Muscle layer of colon (tissue), 2 donors: ENCODE data around the gene EXOSC10.
"Not testable (repeated sequence)": the region's sequence is repeated elsewhere in the genome, so short reads cannot be mapped to it uniquely, and the experiment has no call there.

Experiments used
- H3K27ac ChIP-seq: one replicate; pipeline ENCODE4 v1.7.0; 2013; ENCODE audit warnings: low read depth, mild to moderate bottlenecking, low read length, moderate library complexity
- H3K27me3 ChIP-seq, 2 donors: one replicate each; pipeline ENCODE4 v1.7.0; 2013; ENCODE audit warnings: low read length in 2 of 2, mild to moderate bottlenecking in 2 of 2; ENCODE audit not compliant: insufficient read depth in 2 of 2, control insufficient read depth in 1 of 2
- H3K36me3 ChIP-seq: one replicate; pipeline ENCODE4 v1.7.0; 2013; ENCODE audit warnings: mild to moderate bottlenecking, low read length; ENCODE audit not compliant: insufficient read depth
- H3K4me1 ChIP-seq: one replicate; pipeline ENCODE4 v1.7.0; 2013; ENCODE audit warnings: mild to moderate bottlenecking, low read length; ENCODE audit not compliant: insufficient read depth
- H3K4me3 ChIP-seq, 2 donors: one replicate each; pipeline ENCODE4 v1.7.0; 2013; ENCODE audit warnings: low read length in 2 of 2, low read depth in 1 of 2, mild to moderate bottlenecking in 1 of 2, moderate library complexity in 1 of 2
- H3K9ac ChIP-seq: one replicate; pipeline ENCODE4 v1.7.0; 2013; ENCODE audit warnings: low read length
- H3K9me3 ChIP-seq: one replicate; pipeline ENCODE4 v1.7.0; 2013; ENCODE audit warnings: mild to moderate bottlenecking, low read length
- donor health status: abdominal sarcoma.
- donor health status: Adenocarcinoma of cecum.

Gene EXOSC10

DNA sequence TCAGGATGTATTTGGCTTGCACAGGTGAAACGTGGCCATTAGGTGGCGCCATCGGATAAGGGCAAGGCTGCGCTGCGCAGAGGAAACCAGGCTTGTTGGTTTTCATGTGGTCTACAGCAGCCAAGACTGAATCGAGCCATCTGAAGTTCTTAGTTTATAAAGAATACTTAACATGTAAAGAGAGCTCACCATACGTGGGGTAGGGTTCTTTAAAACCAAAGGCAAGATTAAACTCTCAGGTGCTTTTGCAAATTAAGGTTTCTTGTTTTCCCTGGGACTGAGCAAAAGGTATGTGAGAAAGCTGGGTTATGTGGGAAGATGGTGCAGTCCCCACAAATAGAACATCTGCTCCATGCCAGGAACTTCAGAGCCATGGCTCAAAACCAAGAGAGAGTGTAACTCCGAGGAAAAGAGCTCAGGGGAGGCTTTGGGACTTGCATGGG lies 61.9 kb downstream of the EXOSC10 start:
- H3K27ac ChIP-seq = no peak overlapping the region
- H3K27me3 ChIP-seq = no peaks in the 10 kb centered on the region
- peak overlapping the region in 1 of 2 donors; percentile 32 for H3K4me3 ChIP-seq
- H3K4me1 ChIP-seq = peaks cover 12% of the 10 kb centered on the region
- no peaks in the 10 kb centered on the region for H3K9me3 ChIP-seq
- no peak overlapping the region for H3K9ac ChIP-seq
- no peaks in the 10 kb centered on the region for H3K36me3 ChIP-seq

GRCh38 chr1:11037019-11037739 lies 62.5 kb downstream of the EXOSC10 start:
- not testable (repeated sequence) for H3K9ac ChIP-seq, H3K4me3 ChIP-seq, H3K27ac ChIP-seq, H3K27me3 ChIP-seq, H3K9me3 ChIP-seq, H3K36me3 ChIP-seq
- H3K4me1 ChIP-seq = peaks cover 12% of the 10 kb centered on the region

DNA sequence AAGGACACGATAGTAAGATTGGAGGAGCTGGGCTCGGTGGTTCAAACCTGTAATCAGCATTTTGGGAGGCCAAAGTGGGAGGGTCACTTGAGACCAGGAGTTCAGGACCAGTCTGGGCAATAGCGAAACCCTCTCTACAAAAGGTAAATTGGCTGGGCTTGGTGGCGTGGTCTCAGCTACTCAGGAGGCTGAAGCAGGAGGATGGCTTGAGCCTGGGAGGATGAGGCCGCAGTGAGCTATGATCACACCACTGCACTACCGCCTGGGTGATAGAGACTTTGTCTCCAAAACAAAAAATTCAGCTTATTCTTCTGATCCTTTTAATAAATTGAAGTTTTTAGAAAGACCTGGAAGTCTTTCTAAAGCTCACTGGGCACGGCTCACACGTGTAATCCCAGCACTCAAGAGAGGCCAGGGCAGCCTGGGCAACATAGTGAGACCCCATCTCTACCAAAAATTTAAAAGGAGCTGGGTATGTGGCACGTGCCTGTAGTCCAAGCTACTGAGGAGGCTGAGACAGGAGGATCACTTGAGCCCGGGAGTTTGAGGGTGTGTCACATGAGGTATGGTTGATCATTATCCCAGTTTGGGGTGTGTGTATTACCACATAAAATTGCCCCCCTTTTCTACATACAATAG lies 67.9 kb downstream of the EXOSC10 start:
- Histone ChIP-seq H3K27me3 (no peaks in the 10 kb centered on the region), H3K9ac (no peak overlapping the region), H3K4me1 (no peaks in the 10 kb centered on the region), H3K4me3 (no peak overlapping the region), H3K27ac (no peak overlapping the region), H3K36me3 (peaks cover 10% of the 10 kb centered on the region), H3K9me3 (no peaks in the 10 kb centered on the region)

DNA sequence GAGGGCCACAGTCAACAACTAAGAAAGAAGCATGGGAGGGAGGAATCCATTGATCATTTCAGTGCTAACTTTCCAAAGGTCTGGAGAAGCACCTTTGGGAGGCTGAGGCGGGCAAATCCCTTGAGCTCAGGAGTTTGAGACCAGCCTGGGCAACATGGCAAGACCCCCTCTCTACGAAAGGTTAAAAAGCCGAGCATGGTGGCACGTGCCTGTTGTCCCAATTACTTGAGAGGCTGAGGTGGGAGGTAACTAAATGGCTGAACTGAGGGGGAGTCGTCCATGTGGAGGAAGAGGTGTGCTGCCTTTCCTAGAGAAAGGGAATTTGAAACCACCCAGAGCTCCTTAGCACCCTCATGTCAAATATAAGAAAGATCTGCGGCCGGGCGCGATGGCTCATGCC lies 68.8 kb downstream of the EXOSC10 start:
- Histone ChIP-seq H3K27ac (no peak overlapping the region), H3K9me3 (no peaks in the 10 kb centered on the region), H3K9ac (no peak overlapping the region), H3K4me3 (no peak overlapping the region), H3K27me3 (no peaks in the 10 kb centered on the region), H3K36me3 (peaks cover 19% of the 10 kb centered on the region), H3K4me1 (no peaks in the 10 kb centered on the region)

GRCh38 chr1:11028018-11028417 lies 71.7 kb downstream of the EXOSC10 start:
- Histone ChIP-seq H3K9ac (no peak overlapping the region), H3K9me3 (no peaks in the 10 kb centered on the region), H3K27ac (no peak overlapping the region), H3K4me1 (no peaks in the 10 kb centered on the region), H3K4me3 (no peak overlapping the region), H3K27me3 (no peaks in the 10 kb centered on the region), H3K36me3 (peaks cover 40% of the 10 kb centered on the region)

DNA sequence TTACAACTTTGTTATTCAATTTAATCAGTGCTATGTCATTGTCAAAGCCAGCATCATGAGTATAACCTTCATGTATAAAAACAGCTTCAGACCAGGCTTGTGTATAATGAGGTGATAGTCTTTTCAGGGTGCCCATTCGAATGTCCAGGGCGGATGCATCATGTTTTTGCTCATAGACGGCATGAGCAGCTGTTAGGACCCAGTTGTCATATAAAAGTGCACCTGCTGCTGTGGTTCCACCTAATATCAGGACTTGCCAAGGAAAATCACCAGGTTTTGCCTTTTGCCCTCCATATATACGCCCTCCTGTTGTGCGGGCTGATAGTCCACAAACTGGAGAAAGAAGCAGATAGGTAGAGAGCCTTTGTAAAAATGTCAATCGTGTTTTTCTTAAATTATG lies 72.4 kb downstream of the EXOSC10 start:
- Histone ChIP-seq H3K4me1 (no peaks in the 10 kb centered on the region), H3K27me3 (no peaks in the 10 kb centered on the region), H3K9ac (no peak overlapping the region), H3K4me3 (no peak overlapping the region), H3K27ac (no peak overlapping the region), H3K9me3 (no peaks in the 10 kb centered on the region), H3K36me3 (peaks cover 43% of the 10 kb centered on the region)

DNA sequence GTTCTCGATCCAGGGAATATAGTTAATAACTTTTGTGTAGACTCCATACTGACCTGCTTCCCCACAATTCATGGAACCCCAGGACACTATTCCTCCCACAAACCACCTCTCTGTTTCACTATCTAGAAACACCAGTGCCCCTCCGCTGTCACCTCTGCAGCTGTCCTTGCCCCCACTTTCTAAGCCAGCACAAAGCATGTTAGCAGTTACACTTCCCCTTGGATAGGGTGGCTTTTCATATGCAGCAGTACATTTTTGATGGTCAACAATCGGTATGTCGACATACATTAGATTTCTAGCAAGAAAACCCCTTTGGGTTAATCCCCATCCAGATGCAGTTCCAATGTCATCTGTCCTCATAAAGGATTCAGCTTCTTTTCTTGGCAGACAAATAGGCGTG lies 72.8 kb downstream of the EXOSC10 start:
- Histone ChIP-seq H3K4me3 (no peak overlapping the region), H3K4me1 (no peaks in the 10 kb centered on the region), H3K36me3 (peaks cover 47% of the 10 kb centered on the region), H3K27ac (no peak overlapping the region), H3K9me3 (no peaks in the 10 kb centered on the region), H3K27me3 (no peaks in the 10 kb centered on the region), H3K9ac (no peak overlapping the region)

GRCh38 chr1:11026052-11026451 lies 73.6 kb downstream of the EXOSC10 start:
- Histone ChIP-seq H3K36me3 (peaks cover 55% of the 10 kb centered on the region), H3K27me3 (no peaks in the 10 kb centered on the region), H3K9me3 (no peaks in the 10 kb centered on the region), H3K9ac (no peak overlapping the region), H3K4me3 (no peak overlapping the region), H3K27ac (no peak overlapping the region), H3K4me1 (no peaks in the 10 kb centered on the region)

DNA sequence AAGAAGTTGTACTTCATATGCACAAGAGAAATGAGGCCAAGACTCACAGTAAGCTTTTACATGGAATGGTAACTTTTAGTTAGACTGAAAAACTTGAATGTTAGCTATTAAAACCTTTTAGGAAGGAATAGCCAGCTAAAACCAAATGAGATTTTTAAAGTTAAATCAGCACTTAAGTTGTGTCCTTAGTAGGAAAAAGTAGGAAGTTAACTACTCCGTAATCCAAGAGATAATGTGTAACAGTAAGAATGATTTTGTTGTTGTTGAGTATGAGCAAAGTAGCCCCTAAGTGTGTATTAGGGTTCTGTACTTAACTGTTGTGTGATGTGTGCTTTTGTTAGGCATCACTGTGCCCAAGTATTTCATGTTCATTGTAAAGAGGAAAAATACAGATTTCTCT lies 74.1 kb downstream of the EXOSC10 start:
- Histone ChIP-seq H3K27me3 (no peaks in the 10 kb centered on the region), H3K9ac (no peak overlapping the region), H3K9me3 (no peaks in the 10 kb centered on the region), H3K36me3 (peaks cover 59% of the 10 kb centered on the region), H3K4me1 (no peaks in the 10 kb centered on the region), H3K27ac (no peak overlapping the region), H3K4me3 (no peak overlapping the region)

DNA sequence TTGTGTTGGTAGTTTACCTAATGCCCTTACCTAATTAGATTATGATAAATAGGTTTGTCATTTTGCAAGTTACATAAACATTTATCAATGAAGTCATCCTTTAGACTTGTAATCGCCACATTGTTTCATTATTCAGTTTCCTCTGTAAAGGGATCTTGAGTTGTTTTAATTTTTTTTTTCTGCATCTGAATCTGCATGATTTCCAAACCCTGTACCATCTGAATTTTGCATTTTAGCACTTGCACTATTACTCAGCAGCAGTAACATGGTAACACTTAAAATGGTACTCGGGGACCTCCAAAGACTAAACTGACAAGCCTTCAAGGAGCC lies 74.8 kb downstream of the EXOSC10 start:
- Histone ChIP-seq H3K27ac (no peak overlapping the region), H3K4me3 (no peak overlapping the region), H3K27me3 (no peaks in the 10 kb centered on the region), H3K9ac (no peak overlapping the region), H3K4me1 (no peaks in the 10 kb centered on the region), H3K36me3 (peaks cover 59% of the 10 kb centered on the region), H3K9me3 (no peaks in the 10 kb centered on the region)

- Histone ChIP-seq H3K9ac (no peak overlapping the region), H3K4me1 (no peaks in the 10 kb centered on the region), H3K9me3 (no peaks in the 10 kb centered on the region), H3K4me3 (no peak overlapping the region), H3K36me3 (peaks cover 59% of the 10 kb centered on the region), H3K27ac (no peak overlapping the region), H3K27me3 (no peaks in the 10 kb centered on the region)
Observed at GRCh38 chr1:11024154-11024873, 75.4 kb downstream of the EXOSC10 start.
